ENCODE measurements around the gene ADIPOR1.

The ADIPOR1 gene

GRCh38 chr1:202952099-202952498, 6.0 kb downstream of the ADIPOR1 start:
- DNase-seq (ENCODE audit: low read depth) = no peak
- TF ChIP-seq, protein P1, sequence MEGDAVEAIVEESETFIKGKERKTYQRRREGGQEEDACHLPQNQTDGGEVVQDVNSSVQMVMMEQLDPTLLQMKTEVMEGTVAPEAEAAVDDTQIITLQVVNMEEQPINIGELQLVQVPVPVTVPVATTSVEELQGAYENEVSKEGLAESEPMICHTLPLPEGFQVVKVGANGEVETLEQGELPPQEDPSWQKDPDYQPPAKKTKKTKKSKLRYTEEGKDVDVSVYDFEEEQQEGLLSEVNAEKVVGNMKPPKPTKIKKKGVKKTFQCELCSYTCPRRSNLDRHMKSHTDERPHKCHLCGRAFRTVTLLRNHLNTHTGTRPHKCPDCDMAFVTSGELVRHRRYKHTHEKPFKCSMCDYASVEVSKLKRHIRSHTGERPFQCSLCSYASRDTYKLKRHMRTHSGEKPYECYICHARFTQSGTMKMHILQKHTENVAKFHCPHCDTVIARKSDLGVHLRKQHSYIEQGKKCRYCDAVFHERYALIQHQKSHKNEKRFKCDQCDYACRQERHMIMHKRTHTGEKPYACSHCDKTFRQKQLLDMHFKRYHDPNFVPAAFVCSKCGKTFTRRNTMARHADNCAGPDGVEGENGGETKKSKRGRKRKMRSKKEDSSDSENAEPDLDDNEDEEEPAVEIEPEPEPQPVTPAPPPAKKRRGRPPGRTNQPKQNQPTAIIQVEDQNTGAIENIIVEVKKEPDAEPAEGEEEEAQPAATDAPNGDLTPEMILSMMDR (IDR thresholded peaks at IDR 0.05; ENCODE audit: insufficient read depth, low read depth, low read length, missing control alignments) = no peak
- H3K4me3 ChIP-seq (ENCODE audit: low read length) = no peak overlapping the region

DNA sequence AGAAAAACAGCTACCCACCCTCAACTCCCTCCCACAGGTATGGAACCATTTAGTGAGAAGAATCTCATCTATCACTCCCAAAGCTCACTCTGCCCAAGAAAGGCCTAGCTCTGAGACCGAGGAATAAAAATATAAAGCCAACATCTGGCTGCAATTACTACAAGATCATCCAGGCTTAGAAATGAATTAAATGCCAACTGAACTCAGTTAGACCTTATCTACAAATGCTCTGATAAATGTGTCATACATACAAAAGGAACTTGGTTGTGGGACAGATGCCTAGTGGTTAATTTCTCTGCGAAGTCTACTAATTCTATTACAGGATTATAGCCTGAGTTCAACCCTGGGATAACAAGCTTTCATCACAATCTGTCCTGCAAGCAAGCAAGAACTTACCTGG, 6.7 kb downstream of the ADIPOR1 start:
- TF ChIP-seq, protein P1 (IDR thresholded peaks at IDR 0.05; ENCODE audit: insufficient read depth, low read depth, low read length, missing control alignments) = no peak
- no peak for DNase-seq (ENCODE audit: low read depth)

GRCh38 chr1:202945483-202945882, 12.6 kb downstream of the ADIPOR1 start:
- no peak for DNase-seq (ENCODE audit: low read depth)
- H3K4me3 ChIP-seq (ENCODE audit: low read length) = no peak overlapping the region
- TF ChIP-seq, protein P1 (IDR thresholded peaks at IDR 0.05; ENCODE audit: insufficient read depth, low read depth, low read length, missing control alignments) = no peak

More for the DNA sequence above, 6.7 kb downstream of the ADIPOR1 start:
- no peak overlapping the region for H3K4me3 ChIP-seq (ENCODE audit: low read length)

DNA sequence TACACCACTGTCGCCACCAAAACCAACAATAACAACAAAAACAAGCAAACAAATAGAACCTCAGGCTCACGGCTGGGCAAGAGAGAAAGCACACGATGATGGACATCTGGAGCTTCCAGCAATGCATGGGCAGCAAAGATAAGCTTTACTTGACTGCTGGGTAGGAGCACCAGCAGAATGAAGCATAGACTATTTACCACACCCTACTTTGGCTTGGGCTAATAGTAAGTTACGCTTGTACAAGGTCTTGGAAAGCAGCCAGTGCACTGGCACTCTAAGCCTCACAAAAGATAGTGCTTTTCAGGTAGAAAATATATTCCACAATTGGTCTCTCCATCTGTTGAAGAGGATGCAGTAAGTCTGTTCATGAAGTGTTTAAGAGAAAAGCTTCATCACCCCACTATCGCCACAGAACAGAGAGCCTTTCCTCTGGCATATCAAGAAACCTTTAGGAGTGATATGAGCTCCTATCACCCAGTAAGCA, 13.6 kb downstream of the ADIPOR1 start:
- TF ChIP-seq, protein P1 (IDR thresholded peaks at IDR 0.05; ENCODE audit: insufficient read depth, low read depth, low read length, missing control alignments) = no peak
- H3K4me3 ChIP-seq (ENCODE audit: low read length) = no peak overlapping the region
- DNase-seq (ENCODE audit: low read depth) = no peak

GRCh38 chr1:202942426-202942825, 15.7 kb downstream of the ADIPOR1 start:
- no peak for DNase-seq (ENCODE audit: low read depth)
- TF ChIP-seq, protein P1 (IDR thresholded peaks at IDR 0.05; ENCODE audit: insufficient read depth, low read depth, low read length, missing control alignments) = no peak

GRCh38 chr1:202941372-202941771, 16.7 kb downstream of the ADIPOR1 start:
- no peak for DNase-seq (ENCODE audit: low read depth)
- no peak overlapping the region for H3K4me3 ChIP-seq (ENCODE audit: low read length)
- TF ChIP-seq, protein P1 (IDR thresholded peaks at IDR 0.05; ENCODE audit: insufficient read depth, low read depth, low read length, missing control alignments) = no peak

More at GRCh38 chr1:202942426-202942825, 15.7 kb downstream of the ADIPOR1 start:
- H3K4me3 ChIP-seq (ENCODE audit: low read length) = no peak overlapping the region

DNA sequence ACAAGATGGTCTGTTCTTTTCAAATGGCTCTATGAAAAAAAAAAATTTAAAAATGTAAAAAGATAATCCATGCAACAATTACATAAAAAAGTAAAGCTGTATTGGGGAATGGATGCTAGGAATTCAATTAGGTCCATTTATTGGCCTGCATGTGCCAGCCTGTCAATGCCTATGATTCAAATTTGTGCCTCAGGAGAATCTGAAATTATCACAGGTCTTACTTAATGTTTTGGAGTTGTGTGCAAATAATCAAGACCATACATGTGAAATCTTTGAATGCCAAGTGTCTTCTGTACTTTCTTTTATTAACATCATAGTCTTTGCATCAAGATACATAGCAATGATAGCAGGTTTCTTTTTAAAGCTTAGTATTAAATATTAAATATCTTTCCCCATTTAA, 17.6 kb downstream of the ADIPOR1 start:
- DNase-seq (ENCODE audit: low read depth) = peak; percentile 74
- no peak overlapping the region for H3K4me3 ChIP-seq (ENCODE audit: low read length)
- TF ChIP-seq, protein P1 (IDR thresholded peaks at IDR 0.05; ENCODE audit: insufficient read depth, low read depth, low read length, missing control alignments) = no peak

Data from epithelial cell of esophagus (primary cell).